ENCODE measurements around the gene VENTX. TPM values are rescaled to one million over a fixed set of nuclear protein-coding genes. Genes with fewer than 3 reads are reported as not detected.

Gene VENTX
- total RNA-seq, 1 experiment from 2014 or later, result 28.0 TPM

DNA sequence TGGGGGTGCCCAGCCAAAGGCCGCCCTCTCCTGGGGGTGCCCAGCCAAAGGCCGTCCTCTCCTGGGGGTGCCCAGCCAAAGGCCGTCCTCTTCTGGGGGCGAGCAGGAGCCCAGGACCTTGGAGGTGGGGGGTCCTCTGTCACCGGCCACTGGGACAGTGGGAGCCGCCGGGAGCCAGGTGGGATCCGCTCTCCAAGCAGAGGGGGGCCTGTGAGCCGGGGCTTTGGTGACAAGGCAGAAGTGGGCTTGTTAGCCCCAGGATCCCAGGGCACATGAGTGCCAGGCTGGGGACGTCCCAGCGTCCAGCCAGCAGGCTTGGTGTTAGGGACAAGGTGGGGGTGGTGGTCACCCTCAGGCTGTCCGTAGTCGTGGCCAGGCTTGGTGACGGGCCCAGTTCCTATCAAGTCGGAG is 37.0 kb upstream of the VENTX start:
- no peak for DNase-seq (ENCODE audit: low spot score)
- TF ChIP-seq ATF1 (CRISPR knock-in tag; IDR thresholded peaks at IDR 0.05), result no peak
- no peak for TF ChIP-seq TP53 (CRISPR knock-in tag; IDR thresholded peaks at IDR 0.05)
- TF ChIP-seq, protein P1, sequence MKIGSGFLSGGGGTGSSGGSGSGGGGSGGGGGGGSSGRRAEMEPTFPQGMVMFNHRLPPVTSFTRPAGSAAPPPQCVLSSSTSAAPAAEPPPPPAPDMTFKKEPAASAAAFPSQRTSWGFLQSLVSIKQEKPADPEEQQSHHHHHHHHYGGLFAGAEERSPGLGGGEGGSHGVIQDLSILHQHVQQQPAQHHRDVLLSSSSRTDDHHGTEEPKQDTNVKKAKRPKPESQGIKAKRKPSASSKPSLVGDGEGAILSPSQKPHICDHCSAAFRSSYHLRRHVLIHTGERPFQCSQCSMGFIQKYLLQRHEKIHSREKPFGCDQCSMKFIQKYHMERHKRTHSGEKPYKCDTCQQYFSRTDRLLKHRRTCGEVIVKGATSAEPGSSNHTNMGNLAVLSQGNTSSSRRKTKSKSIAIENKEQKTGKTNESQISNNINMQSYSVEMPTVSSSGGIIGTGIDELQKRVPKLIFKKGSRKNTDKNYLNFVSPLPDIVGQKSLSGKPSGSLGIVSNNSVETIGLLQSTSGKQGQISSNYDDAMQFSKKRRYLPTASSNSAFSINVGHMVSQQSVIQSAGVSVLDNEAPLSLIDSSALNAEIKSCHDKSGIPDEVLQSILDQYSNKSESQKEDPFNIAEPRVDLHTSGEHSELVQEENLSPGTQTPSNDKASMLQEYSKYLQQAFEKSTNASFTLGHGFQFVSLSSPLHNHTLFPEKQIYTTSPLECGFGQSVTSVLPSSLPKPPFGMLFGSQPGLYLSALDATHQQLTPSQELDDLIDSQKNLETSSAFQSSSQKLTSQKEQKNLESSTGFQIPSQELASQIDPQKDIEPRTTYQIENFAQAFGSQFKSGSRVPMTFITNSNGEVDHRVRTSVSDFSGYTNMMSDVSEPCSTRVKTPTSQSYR (CRISPR knock-in tag; IDR thresholded peaks at IDR 0.05), result no peak
- TF ChIP-seq, protein P2, sequence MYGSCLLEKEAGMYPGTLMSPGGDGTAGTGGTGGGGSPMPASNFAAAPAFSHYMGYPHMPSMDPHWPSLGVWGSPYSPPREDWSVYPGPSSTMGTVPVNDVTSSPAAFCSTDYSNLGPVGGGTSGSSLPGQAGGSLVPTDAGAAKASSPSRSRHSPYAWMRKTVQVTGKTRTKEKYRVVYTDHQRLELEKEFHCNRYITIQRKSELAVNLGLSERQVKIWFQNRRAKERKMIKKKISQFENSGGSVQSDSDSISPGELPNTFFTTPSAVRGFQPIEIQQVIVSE (CRISPR knock-in tag; IDR thresholded peaks at IDR 0.05; ENCODE audit: borderline replicate concordance), result no peak
- TF ChIP-seq, protein P3, sequence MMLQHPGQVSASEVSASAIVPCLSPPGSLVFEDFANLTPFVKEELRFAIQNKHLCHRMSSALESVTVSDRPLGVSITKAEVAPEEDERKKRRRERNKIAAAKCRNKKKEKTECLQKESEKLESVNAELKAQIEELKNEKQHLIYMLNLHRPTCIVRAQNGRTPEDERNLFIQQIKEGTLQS (CRISPR knock-in tag; conservative IDR thresholded peaks at IDR 0.05), result no peak
- TF ChIP-seq, protein P4, sequence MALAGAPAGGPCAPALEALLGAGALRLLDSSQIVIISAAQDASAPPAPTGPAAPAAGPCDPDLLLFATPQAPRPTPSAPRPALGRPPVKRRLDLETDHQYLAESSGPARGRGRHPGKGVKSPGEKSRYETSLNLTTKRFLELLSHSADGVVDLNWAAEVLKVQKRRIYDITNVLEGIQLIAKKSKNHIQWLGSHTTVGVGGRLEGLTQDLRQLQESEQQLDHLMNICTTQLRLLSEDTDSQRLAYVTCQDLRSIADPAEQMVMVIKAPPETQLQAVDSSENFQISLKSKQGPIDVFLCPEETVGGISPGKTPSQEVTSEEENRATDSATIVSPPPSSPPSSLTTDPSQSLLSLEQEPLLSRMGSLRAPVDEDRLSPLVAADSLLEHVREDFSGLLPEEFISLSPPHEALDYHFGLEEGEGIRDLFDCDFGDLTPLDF (CRISPR knock-in tag; IDR thresholded peaks at IDR 0.05), result no peak
- no peak for TF ChIP-seq ZNF416 (CRISPR knock-in tag; IDR thresholded peaks at IDR 0.05)
- no peak for TF ChIP-seq NR3C1 (CRISPR knock-in tag; conservative IDR thresholded peaks at IDR 0.05; ENCODE audit: low read depth)
- no peak for TF ChIP-seq ZNF138 (CRISPR knock-in tag; conservative IDR thresholded peaks at IDR 0.05)
- TF ChIP-seq JUN (CRISPR knock-in tag; IDR thresholded peaks at IDR 0.05), result no peak
- TF ChIP-seq, protein P5, sequence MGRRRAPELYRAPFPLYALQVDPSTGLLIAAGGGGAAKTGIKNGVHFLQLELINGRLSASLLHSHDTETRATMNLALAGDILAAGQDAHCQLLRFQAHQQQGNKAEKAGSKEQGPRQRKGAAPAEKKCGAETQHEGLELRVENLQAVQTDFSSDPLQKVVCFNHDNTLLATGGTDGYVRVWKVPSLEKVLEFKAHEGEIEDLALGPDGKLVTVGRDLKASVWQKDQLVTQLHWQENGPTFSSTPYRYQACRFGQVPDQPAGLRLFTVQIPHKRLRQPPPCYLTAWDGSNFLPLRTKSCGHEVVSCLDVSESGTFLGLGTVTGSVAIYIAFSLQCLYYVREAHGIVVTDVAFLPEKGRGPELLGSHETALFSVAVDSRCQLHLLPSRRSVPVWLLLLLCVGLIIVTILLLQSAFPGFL (CRISPR knock-in tag; IDR thresholded peaks at IDR 0.05; ENCODE audit: borderline replicate concordance), result no peak
- no peak for TF ChIP-seq ZNF671 (CRISPR knock-in tag; IDR thresholded peaks at IDR 0.05)
- ChIA-PET POLR2A (no interaction called here), CTCF (interaction anchor here (1.1 kb wide), 1 partner anchor 57 kb away, joined by 6 read pairs; no protein-coding TSS in a partner anchor)
- H3K4me1 Mint-ChIP-seq, result no peaks in the 10 kb centered on the region
- no peak overlapping the region for H3K4me3 Mint-ChIP-seq
- H3K36me3 Mint-ChIP-seq, result no peaks in the 10 kb centered on the region
- peak overlapping the region; percentile 89 for H3K27ac Mint-ChIP-seq
- no peaks in the 10 kb centered on the region for H3K27me3 Mint-ChIP-seq (ENCODE audit: low read depth)
- ATAC-seq, result no peak
- H3K9me3 Mint-ChIP-seq, result no peaks in the 10 kb centered on the region

DNA sequence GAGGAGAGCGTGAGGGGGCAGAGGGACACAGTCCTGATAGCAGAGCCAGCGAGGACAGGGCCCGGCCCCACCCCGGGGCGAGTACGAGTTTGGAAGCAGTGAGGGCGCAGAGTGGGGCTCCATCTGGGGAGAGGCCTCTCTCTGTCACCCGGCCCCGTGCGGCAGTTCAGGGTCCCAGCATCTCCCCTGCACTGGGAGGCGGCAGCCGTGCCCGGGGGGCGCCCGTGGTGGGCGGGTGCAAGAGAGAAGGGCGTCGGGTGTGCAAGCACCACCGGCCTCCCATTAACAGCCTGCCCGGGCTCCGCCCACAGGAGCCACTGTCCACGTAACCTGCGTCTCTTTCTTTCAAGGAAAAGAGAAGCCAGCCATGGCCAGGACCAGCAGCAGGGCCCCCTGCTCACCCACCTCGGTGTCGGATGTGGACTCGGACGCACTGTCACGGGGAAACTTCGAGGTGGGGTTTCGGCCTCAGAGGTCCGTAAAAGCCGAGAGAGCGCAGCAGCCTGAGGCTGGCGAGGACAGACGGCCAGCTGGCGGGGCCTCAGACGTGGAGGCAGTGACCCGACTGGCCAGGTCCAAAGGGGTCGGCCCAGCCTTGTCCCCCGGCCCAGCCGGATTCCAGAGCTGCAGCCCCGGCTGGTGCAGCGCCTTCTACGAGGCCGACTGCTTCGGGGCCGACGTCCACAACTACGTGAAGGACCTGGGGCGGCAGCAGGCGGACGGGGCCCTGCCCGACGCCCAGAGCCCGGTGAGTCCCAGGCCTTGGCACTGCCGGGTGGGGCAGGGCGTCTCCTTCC is 36.3 kb upstream of the VENTX start:
- Mint-ChIP-seq H3K27me3 (ENCODE audit: low read depth) (no peaks in the 10 kb centered on the region), H3K9me3 (no peaks in the 10 kb centered on the region), H3K4me3 (no peak overlapping the region), H3K4me1 (no peaks in the 10 kb centered on the region), H3K27ac (peak overlapping the region; percentile 89), H3K36me3 (no peaks in the 10 kb centered on the region)
- DNase-seq (ENCODE audit: low spot score) (no peak), ATAC-seq (no peak)
- TF ChIP-seq, protein P6, sequence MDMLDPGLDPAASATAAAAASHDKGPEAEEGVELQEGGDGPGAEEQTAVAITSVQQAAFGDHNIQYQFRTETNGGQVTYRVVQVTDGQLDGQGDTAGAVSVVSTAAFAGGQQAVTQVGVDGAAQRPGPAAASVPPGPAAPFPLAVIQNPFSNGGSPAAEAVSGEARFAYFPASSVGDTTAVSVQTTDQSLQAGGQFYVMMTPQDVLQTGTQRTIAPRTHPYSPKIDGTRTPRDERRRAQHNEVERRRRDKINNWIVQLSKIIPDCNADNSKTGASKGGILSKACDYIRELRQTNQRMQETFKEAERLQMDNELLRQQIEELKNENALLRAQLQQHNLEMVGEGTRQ (CRISPR knock-in tag; IDR thresholded peaks at IDR 0.05), result no peak
- TF ChIP-seq TEAD4 (CRISPR knock-in tag; IDR thresholded peaks at IDR 0.05), result no peak
- TF ChIP-seq ZNF121 (CRISPR knock-in tag; IDR thresholded peaks at IDR 0.05), result no peak
- no peak for TF ChIP-seq JAZF1 (CRISPR knock-in tag; IDR thresholded peaks at IDR 0.05)
- TF ChIP-seq, protein P7, sequence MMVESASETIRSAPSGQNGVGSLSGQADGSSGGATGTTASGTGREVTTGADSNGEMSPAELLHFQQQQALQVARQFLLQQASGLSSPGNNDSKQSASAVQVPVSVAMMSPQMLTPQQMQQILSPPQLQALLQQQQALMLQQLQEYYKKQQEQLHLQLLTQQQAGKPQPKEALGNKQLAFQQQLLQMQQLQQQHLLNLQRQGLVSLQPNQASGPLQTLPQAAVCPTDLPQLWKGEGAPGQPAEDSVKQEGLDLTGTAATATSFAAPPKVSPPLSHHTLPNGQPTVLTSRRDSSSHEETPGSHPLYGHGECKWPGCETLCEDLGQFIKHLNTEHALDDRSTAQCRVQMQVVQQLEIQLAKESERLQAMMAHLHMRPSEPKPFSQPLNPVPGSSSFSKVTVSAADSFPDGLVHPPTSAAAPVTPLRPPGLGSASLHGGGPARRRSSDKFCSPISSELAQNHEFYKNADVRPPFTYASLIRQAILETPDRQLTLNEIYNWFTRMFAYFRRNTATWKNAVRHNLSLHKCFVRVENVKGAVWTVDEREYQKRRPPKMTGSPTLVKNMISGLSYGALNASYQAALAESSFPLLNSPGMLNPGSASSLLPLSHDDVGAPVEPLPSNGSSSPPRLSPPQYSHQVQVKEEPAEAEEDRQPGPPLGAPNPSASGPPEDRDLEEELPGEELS (CRISPR knock-in tag; IDR thresholded peaks at IDR 0.05), result no peak
- TF ChIP-seq PRRX2 (CRISPR knock-in tag; IDR thresholded peaks at IDR 0.05), result no peak
- no peak for TF ChIP-seq TCF7 (CRISPR knock-in tag; IDR thresholded peaks at IDR 0.05; ENCODE audit: low read depth)
- TF ChIP-seq GRHL2 (CRISPR knock-in tag; IDR thresholded peaks at IDR 0.05; ENCODE audit: insufficient replicate concordance, severe bottlenecking), result no peak
- TF ChIP-seq, protein P8, sequence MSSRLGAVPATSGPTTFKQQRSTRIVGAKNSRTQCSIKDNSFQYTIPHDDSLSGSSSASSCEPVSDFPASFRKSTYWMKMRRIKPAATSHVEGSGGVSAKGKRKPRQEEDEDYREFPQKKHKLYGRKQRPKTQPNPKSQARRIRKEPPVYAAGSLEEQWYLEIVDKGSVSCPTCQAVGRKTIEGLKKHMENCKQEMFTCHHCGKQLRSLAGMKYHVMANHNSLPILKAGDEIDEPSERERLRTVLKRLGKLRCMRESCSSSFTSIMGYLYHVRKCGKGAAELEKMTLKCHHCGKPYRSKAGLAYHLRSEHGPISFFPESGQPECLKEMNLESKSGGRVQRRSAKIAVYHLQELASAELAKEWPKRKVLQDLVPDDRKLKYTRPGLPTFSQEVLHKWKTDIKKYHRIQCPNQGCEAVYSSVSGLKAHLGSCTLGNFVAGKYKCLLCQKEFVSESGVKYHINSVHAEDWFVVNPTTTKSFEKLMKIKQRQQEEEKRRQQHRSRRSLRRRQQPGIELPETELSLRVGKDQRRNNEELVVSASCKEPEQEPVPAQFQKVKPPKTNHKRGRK (CRISPR knock-in tag; IDR thresholded peaks at IDR 0.05; ENCODE audit: borderline replicate concordance), result no peak
- CTCF ChIA-PET, result interaction anchor here (0.7 to 1.2 kb wide), 2 partner anchors 25 to 45 kb away, joined by 3 to 5 read pairs; no protein-coding TSS in a partner anchor
- POLR2A ChIA-PET, result no interaction called here
